Sigmoid colon (tissue), 7 donors: Measurements from ENCODE around the gene MYMX. TPM values are rescaled to one million over a fixed set of nuclear protein-coding genes. Genes with fewer than 3 reads are reported as not detected.
"Not testable (repeated sequence)": the region's sequence is repeated elsewhere in the genome, so short reads cannot be mapped to it uniquely, and the experiment has no call there.

ENCODE experiments used
- DNase-seq: peaks from one replicate; pipeline ENCODE4 v3.0.0-alpha.2; 2019
- H3K27ac ChIP-seq, 4 donors: fragments of 200-600 bp; sonication (generic); one replicate each; pipeline ENCODE4 v1.5.1; 2016 to 2019; ENCODE audit warnings: mild to moderate bottlenecking in 1 of 4
- H3K27me3 ChIP-seq, 3 donors: fragments of 200-600 bp; sonication (generic); one replicate each; pipeline ENCODE4 v1.5.1; 2019; ENCODE audit warnings: mild to moderate bottlenecking in 1 of 3
- H3K36me3 ChIP-seq, 4 donors: fragments of 200-600 bp; sonication (generic); one replicate each; pipeline ENCODE4 v1.5.1; 2016 to 2019
- H3K4me1 ChIP-seq, 4 donors: fragments of 200-600 bp; sonication (generic); one replicate each; pipeline ENCODE4 v1.5.1; 2017 to 2019
- H3K4me3 ChIP-seq, 4 donors: fragments of 200-600 bp; sonication (generic); one replicate each; pipeline ENCODE4 v1.5.1; 2017 to 2019; ENCODE audit warnings: mild to moderate bottlenecking in 2 of 4, moderate library complexity in 1 of 4
- H3K9me3 ChIP-seq, 4 donors: fragments of 200-600 bp in 3 of 4; sonication (generic) in 3 of 4; one replicate each; pipeline versions ENCODE4 v1.5.1 to v1.6.1; 2013 to 2019
- CTCF ChIP-seq, 4 experiments: fragments of 450-650 bp in 3 of 4; fragments of 200-600 bp in 1 of 4; IDR thresholded peaks; one replicate each; pipeline ENCODE4 v1.5.1; 2016 to 2019; ENCODE audit warnings: antibody characterized with exemption in 4 of 4, mild to moderate bottlenecking in 3 of 4, moderate library complexity in 2 of 4
- EP300 ChIP-seq, 4 donors: sonication (generic); formaldehyde crosslinking; IDR thresholded peaks; one replicate each; pipeline ENCODE4 v1.6.1; 2017; ENCODE audit warnings: antibody characterized with exemption in 4 of 4
- POLR2A ChIP-seq, 2 donors: fragments of 450-650 bp; IDR thresholded peaks; one replicate each; pipeline ENCODE4 v1.6.1; 2016; ENCODE audit warnings: antibody characterized with exemption in 2 of 2, mild to moderate bottlenecking in 2 of 2, moderate library complexity in 2 of 2
- POLR2AphosphoS5 ChIP-seq, 4 donors: sonication (generic); formaldehyde crosslinking; IDR thresholded peaks; one replicate each; pipeline ENCODE4 v1.6.1; 2017; ENCODE audit warnings: antibody characterized with exemption in 4 of 4
- WGBS, 2 donors: extraction: QIAGEN DNeasy Blood & Tissue Kit; methylation state at CpG; one replicate each; pipeline ENCODE4 v1.1.7; 2013; 5-methylcytosine and 5-hydroxymethylcytosine counted together
- intact Hi-C: fragments of 100-400 bp; cut with DNase I; formaldehyde crosslinking; loops from one replicate; pipeline ENCODE4 v1.15.1; 2023
- polyA plus RNA-seq, 3 donors: library from polyadenylated mRNA; stranded (reverse); fragments of 200-250 nt; gene quantifications; one replicate each; pipeline ENCODE4 v1.2.3, GENCODE V29; 2013
- total RNA-seq, 4 donors: library from RNA; depleted of rRNA; stranded (reverse); fragments of >200 nt; gene quantifications; one replicate each; pipeline ENCODE4 v1.1.0, GENCODE V29; 2016
- donor health status: healthy with polysubstance abuse.
- donor health status: Bipolar disorder and iron deficiency.
- donor health status: healthy.

MYMX gene
- total and polyA plus RNA-seq, 7 donors: 0.28 TPM; not detected in 6

- Histone ChIP-seq H3K4me3 (no peak overlapping the region), H3K27me3 (no peaks in the 10 kb centered on the region), H3K4me1 (no peaks in the 10 kb centered on the region), H3K9me3 (no peaks in the 10 kb centered on the region), H3K36me3 (no peaks in the 10 kb centered on the region), H3K27ac (no peak overlapping the region)
- no peak for TF ChIP-seq POLR2AphosphoS5 (IDR thresholded peaks at IDR 0.05)
- TF ChIP-seq EP300 (IDR thresholded peaks at IDR 0.05): no peak
- TF ChIP-seq POLR2A (IDR thresholded peaks at IDR 0.05): no peak
- TF ChIP-seq CTCF (IDR thresholded peaks at IDR 0.05): no peak
- DNase-seq: no peak
- WGBS, 2 donors: 91 to 92% methylated on average over 4 of the region's 4 CpGs
- intact Hi-C loops: no loop called here
Observed at GRCh38 chr6:44180406-44180805, 36.3 kb upstream of the MYMX start.

GRCh38 chr6:44180886-44181285 lies 35.8 kb upstream of the MYMX start:
- WGBS, 2 donors: 92 to 95% methylated on average over 4 of the region's 4 CpGs
- Histone ChIP-seq H3K9me3 (no peaks in the 10 kb centered on the region), H3K27ac (no peak overlapping the region), H3K4me3 (no peak overlapping the region), H3K36me3 (no peaks in the 10 kb centered on the region), H3K4me1 (no peaks in the 10 kb centered on the region), H3K27me3 (no peaks in the 10 kb centered on the region)
- TF ChIP-seq EP300 (IDR thresholded peaks at IDR 0.05) (no peak), CTCF (IDR thresholded peaks at IDR 0.05) (no peak), POLR2AphosphoS5 (IDR thresholded peaks at IDR 0.05) (no peak), POLR2A (IDR thresholded peaks at IDR 0.05) (no peak)
- no peak for DNase-seq
- intact Hi-C loops: no loop called here

GRCh38 chr6:44181784-44182183 lies 34.9 kb upstream of the MYMX start:
- H3K36me3 ChIP-seq, H3K27ac ChIP-seq, DNase-seq, intact Hi-C loops, H3K4me1 ChIP-seq, H3K4me3 ChIP-seq, H3K9me3 ChIP-seq, H3K27me3 ChIP-seq: not testable (repeated sequence)

- Histone ChIP-seq H3K36me3 (no peaks in the 10 kb centered on the region), H3K27me3 (no peaks in the 10 kb centered on the region), H3K9me3 (no peaks in the 10 kb centered on the region), H3K4me1 (no peaks in the 10 kb centered on the region), H3K27ac (no peak overlapping the region), H3K4me3 (no peak overlapping the region)
- no peak for DNase-seq
- intact Hi-C loops: no loop called here
- TF ChIP-seq EP300 (IDR thresholded peaks at IDR 0.05) (no peak), POLR2AphosphoS5 (IDR thresholded peaks at IDR 0.05) (no peak), CTCF (IDR thresholded peaks at IDR 0.05) (no peak), POLR2A (IDR thresholded peaks at IDR 0.05) (no peak)
- 94 to 95% methylated on average over 4 of the region's 4 CpGs for WGBS, 2 donors
Observed at GRCh38 chr6:44182911-44183390, 33.8 kb upstream of the MYMX start.

GRCh38 chr6:44183783-44184182 lies 32.9 kb upstream of the MYMX start:
- no peak for DNase-seq
- Histone ChIP-seq H3K4me3 (no peak overlapping the region), H3K4me1 (no peaks in the 10 kb centered on the region), H3K27ac (no peak overlapping the region), H3K9me3 (no peaks in the 10 kb centered on the region), H3K27me3 (no peaks in the 10 kb centered on the region), H3K36me3 (no peaks in the 10 kb centered on the region)
- WGBS, 2 donors: 80 to 83% methylated on average over 9 of the region's 9 CpGs
- intact Hi-C loops: no loop called here
- TF ChIP-seq EP300 (IDR thresholded peaks at IDR 0.05) (no peak), POLR2AphosphoS5 (IDR thresholded peaks at IDR 0.05) (no peak), POLR2A (IDR thresholded peaks at IDR 0.05) (no peak), CTCF (IDR thresholded peaks at IDR 0.05) (no peak)

- H3K9me3 ChIP-seq, H3K27ac ChIP-seq, H3K4me1 ChIP-seq, H3K4me3 ChIP-seq, intact Hi-C loops, H3K36me3 ChIP-seq, DNase-seq, H3K27me3 ChIP-seq: not testable (repeated sequence)
- 46 to 75% methylated on average over 7 of the region's 7 CpGs for WGBS, 2 donors
Observed at GRCh38 chr6:44185356-44185755, 31.4 kb upstream of the MYMX start.
